NCI-H524 (cell line): ENCODE data around the gene RPUSD2.
A peak's percentile ranks its signal among the peaks of the same experiment; 100 is the strongest.

Experiments
- DNase-seq, 2 experiments: peaks; one replicate each; lab custom pipeline; 2025; lab: John Stamatoyannopoulos, UW

The RPUSD2 gene, protein sequence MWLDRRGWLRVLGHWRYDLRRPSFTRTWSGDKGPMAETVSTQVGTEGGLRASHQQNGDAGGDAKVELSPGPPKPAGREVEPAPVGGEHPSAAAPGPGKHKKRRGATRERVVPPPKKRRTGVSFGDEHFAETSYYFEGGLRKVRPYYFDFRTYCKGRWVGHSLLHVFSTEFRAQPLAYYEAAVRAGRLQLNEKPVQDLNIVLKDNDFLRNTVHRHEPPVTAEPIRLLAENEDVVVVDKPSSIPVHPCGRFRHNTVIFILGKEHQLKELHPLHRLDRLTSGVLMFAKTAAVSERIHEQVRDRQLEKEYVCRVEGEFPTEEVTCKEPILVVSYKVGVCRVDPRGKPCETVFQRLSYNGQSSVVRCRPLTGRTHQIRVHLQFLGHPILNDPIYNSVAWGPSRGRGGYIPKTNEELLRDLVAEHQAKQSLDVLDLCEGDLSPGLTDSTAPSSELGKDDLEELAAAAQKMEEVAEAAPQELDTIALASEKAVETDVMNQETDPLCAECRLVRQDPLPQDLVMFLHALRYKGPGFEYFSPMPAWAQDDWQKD

DNA sequence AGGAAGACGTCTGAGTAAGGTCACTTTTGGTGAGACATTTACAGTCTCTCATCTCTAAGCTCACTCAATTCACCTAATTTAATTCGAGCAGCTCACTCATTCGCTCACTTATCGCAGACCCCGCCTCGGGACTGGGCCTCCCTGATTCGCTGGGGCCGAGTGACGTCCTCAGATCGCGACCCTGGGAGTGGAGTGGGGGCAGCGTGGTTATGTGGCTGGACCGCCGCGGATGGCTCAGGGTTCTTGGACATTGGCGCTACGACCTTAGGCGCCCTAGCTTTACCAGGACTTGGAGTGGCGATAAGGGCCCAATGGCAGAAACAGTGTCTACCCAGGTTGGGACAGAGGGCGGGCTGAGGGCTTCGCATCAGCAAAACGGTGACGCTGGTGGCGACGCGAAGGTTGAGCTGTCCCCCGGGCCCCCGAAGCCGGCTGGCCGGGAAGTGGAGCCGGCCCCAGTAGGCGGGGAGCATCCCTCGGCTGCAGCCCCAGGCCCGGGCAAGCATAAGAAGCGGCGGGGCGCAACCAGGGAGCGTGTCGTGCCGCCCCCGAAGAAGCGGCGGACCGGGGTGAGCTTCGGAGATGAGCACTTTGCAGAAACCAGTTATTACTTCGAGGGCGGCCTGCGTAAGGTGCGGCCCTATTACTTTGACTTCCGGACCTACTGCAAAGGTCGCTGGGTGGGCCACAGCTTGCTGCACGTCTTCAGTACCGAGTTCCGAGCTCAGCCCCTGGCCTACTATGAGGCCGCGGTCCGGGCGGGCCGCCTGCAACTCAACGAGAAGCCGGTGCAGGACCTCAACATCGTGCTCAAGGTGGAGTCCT, at the start of gene RPUSD2:
Gene RPUSD2 (plus strand): TSS at position 171 of the 825 bp plus-strand sequence. CDS start 39 bp downstream, at position 210.
- peak; percentile 88 to 91 for DNase-seq

DNA sequence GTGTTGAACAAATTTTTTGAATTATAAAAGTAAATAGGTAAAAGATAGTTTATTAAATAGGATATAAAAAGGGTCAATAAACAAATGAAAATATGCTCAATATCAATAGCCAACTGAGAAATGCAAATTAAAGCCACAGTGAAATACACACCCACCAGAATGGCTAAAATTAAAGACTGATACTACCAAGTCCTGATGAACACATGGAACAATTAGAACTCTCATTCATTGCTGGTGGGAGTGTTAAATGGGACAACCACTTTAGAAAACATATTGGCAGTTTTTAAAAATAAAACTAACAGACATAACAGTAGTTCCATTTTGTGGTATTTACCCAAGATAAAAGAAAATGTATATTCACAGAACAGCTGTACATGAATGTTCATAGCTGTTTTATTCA, 45.5 kb upstream of the RPUSD2 start:
- no peak for DNase-seq

DNA sequence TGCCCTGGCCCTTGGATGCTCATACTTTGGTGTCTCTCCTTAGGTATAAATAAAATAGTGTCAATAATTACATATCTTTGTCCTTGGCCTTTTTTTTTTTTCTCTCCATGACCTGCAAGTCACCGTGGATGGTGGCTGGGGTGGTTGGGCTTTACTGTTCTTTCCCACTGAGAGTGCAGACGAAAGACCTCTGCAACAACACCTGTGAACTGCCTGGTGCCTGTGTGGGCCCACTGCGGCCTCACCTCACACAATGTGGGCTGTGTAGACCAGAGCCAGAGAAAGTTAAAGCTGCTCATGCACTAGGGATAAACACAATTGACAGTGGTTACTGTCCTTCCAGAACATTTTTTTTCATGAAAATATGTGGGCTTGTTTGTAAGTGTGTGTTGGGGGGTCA, 43.2 kb upstream of the RPUSD2 start:
- no peak for DNase-seq

DNA sequence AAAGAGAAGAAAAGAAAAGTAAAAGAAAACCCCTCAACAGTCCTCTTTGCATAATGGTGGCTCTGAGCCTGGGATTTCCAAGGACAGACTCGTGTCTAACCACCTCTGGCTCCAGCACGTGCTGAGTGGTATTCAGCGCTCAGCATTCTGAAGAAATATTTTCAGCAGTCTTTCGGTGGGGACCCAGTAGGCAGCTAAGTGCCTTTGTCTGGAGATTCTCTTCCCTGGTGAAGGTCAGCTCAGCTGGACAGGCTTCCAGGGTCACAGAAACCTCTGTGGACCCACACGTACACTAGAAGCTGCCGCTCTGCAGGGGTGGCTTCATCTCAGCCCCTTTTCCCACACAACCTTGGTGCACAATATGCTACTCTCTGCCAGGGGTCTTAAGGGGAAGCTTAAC, 40.3 kb upstream of the RPUSD2 start:
- no peak for DNase-seq

DNA sequence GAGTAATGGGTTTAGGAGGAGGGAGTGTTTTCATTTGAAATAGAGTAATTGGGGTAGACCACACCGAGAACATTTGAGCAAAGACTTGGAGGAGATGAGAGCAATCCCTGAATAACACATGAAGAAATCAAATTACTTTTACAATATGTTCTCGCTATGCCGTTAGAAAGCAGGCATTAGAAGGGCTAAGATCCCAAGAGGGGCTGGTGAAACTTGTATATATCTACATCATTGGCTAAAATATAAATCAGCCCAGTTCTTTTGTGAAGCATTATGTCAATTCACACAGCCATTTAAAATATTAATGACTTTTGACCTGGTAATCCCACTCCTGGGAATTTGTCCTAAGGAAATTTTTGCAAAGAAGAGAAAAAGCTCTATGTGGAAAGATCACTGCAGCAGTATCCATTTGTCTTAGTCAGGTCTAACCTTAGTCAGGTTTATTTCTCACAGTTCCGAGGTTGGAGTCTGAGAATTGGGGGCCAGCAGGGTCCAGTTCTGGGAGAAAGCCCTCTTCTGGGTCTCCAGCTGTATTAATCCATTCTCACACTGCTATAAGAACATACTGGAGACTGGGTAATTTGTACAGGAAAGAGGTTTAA, 35.2 kb upstream of the RPUSD2 start:
- DNase-seq: no peak

DNA sequence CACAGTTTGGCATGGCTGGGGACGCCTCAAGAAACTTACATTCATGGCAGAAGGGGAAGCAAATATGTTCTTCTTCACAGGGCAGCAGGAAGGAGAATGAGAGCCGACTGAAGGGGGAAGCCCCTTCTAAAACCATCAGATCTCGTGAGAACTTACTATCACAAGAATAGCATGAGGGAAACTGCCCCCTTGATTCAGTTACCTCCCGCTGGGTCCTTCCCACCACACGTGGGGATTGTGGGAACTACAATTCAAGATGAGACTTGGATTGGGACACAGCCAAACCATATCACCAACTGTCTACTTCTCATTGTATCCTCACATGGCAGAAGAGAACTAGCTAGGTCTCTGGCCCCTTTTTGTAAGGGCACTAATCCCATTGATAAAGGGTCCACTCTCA, 34.7 kb upstream of the RPUSD2 start:
- no peak for DNase-seq

DNA sequence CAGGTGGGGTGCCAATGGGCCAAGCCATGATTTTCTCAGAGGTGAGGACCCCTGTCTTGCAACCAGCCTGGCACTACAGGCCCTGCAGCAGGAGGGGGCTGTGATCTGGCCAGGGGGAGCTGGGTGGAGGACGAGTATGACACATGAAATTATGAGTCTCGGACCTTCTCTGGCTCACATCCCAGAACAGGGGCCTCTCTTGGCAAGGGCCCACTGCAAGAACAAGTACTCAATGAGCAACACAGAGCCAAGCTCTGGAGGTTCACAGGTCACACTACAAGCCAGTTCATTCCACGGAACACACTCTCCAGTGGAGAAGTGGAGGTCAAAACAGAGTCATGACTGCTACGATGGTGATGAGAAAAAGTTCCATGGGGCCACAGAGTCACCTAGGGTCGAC, 32.6 kb upstream of the RPUSD2 start:
- DNase-seq: no peak

DNA sequence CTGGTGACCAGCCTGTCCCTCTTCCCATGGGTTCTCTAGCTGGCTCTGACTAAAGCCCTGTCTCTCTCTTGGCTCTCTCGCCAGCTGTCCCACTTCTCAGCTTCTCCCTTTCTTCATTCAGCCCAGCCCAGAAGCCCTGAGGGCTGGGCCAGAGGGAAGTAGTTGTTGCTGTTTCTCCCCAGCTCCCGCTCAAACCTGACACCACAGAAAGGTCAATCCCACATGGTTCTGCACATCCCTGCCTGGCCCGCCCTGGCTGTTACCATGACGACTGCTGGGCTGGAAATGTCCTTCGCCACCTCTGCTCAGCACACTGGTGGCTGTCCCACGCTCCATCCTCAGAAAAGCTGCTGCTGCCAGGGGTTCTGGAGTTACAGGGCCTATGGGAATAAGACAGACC, 30.1 kb upstream of the RPUSD2 start:
- no peak for DNase-seq

DNA sequence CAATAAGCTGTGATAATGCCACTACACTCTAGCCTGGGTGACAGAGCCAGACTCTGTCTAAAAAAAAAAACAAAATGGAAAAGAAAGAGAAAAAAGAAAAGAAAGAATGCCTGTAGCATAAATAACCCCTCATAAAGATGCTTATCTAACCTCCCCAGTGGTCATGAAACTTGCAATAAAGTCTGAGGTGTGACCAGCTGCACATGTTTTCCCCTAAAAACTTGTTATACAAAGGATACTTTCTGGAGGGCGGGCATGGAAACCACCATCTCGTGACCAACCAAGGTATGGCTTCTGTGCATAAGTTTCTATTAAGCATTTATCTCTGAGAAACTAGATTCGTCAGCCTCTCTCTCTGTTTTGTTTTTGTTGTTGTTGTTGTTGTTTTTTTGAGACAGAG, 26.0 kb upstream of the RPUSD2 start:
- DNase-seq: no peak

DNA sequence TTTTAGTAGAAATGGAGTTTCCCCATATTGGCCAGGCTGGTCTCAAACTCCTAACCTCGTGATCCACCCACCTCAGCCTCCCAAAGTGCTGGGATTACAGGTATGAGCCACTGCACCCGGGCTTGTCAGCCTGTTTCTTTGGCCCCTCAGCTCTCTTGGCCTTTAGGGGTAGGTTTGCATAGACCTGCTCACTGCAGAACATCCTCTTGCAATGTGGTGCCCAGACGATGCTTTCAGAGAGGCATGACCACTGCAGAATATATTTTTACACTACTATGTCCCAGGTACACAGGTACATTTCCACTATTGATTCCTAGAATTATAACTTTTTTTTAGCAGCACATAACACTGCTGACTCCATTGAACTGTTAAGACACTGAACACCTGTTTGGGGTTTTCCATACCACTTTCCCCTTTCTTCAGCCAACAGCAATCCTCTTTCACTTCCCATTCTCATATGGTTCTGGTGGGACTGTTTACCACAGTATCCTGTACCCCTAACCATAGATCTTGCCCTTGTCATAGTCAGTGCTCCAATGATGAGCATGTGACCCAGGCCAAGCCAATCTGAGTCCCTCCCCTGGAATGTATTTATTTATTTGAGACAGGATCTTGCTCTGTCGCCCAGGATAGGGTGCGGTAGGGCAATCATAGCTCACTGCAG, 25.3 kb upstream of the RPUSD2 start:
- no peak for DNase-seq

DNA sequence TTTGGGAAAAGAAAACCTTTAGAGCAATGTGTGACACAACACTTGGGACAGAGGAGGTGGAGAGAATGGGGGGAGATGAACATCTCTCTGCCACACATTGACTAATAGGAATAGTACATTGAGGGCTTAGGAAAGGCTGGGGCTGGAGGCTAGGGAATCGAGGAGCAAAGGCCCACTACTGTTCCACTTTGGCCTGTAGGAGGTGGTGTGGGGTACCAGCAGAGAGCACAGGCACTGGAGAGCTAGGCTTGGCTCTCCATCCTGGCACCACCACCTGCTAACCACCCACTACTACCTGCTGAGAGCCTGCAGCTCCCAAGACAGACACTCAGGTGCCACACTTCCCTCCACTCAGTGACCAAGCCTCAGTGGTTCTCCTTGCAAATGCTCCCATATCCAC, 23.6 kb upstream of the RPUSD2 start:
- no peak for DNase-seq

DNA sequence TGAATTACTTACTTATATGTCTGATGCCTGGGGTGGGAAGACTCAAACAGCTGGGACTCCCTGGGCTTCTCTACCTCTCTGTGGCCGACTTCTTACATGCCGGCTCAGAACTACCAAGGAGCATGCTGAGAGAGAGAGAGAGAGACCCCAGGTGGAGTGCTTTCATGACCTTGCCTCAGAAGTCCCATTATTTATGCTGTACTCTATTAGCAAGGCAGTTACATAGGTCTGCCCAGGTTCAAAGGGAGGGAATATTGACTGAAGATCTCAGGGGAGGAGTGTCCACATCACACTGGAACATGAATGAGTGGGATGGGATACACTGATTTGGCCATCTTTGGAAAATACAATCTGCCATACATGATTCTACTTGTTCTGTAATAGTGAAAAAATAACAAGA, 20.5 kb upstream of the RPUSD2 start:
- no peak for DNase-seq

DNA sequence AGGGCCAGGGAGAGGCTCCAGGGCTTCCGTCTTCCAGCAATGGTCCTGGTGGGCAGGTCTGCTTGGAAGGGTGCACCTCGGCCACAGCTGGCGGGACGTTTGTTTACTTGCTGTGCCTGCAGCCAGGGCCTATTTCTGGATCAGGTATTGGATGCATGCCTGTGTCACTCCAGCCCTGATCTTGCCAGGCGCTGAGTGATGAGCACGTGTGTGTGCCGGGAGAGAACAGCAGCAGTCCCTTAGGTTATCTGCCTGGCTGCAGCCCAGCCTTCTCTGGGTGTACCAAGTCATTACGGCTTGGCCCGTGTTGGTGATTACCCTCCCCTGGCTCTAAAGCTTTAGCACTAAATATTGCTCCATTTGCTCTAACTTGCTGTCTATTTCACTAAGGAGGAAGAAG, 19.2 kb upstream of the RPUSD2 start:
- no peak for DNase-seq

DNA sequence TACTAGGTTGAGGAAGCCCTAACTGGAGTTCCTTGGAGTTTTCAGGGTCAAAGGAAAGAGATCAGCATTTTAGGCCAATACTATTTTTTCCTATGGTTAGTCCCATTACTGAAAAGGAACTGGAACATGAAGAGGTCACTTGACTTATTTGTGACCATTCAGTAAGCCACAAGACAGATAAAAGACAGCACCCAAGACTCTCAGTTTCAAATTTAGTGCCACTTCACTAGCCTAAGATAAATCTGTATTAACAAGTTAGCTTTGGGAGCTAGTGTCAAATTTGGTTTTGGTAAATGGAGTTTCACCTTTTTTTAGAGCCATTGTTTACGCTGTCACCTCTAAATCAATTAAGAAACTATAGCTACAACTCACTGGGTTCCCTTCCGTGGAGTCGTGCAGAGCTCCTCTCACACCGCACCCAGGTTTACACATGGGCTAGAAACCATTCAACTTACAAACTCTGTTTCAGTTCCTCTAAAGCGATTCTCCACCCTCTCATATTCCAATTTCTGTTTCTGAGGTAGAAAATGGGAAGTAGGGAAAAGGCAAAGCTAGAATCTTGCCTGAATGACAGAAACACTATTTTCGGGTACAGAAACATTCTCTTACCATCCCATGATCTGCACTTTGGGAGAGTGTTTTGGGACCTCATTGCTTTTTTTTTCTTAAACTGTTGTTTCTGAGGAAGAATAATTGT, 18.6 kb upstream of the RPUSD2 start:
- DNase-seq: no peak

DNA sequence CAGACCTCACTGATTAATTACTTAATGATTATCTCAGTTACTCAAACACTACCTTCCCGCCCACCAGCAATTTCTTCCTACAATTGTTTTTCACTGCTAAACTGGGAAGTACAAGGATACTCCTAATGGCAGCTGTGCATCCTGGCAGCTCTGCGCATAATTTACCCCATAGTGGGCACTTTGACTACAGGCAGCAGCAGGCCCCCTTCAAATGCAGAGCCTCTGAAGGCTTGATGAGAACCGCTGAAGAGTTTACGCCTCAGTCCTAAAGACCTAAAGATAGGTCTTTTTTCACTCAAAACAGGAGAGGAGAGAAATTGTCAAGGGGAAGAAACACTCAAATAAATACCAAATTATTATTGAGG, 15.0 kb upstream of the RPUSD2 start:
- DNase-seq: peak in 1 of 2 experiments; percentile 17

DNA sequence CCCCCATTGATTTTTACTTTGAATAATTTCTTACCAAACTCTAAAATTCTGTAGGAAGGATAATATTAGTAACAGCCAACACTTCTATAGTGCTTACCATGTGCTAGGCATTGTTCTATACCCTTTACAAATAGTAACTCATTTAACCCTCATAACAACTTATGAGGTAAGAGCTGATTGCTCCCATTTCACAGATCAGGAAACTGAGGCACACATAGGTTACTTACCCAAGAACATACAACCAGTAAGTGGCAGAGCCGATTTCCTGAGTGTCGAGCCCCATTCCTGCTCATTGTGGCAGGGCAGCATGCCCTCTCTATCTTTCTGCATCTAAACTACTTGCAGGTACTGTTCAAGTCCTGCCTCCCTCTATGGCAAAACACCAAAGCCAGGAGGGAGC, 13.2 kb upstream of the RPUSD2 start:
- DNase-seq: no peak

DNA sequence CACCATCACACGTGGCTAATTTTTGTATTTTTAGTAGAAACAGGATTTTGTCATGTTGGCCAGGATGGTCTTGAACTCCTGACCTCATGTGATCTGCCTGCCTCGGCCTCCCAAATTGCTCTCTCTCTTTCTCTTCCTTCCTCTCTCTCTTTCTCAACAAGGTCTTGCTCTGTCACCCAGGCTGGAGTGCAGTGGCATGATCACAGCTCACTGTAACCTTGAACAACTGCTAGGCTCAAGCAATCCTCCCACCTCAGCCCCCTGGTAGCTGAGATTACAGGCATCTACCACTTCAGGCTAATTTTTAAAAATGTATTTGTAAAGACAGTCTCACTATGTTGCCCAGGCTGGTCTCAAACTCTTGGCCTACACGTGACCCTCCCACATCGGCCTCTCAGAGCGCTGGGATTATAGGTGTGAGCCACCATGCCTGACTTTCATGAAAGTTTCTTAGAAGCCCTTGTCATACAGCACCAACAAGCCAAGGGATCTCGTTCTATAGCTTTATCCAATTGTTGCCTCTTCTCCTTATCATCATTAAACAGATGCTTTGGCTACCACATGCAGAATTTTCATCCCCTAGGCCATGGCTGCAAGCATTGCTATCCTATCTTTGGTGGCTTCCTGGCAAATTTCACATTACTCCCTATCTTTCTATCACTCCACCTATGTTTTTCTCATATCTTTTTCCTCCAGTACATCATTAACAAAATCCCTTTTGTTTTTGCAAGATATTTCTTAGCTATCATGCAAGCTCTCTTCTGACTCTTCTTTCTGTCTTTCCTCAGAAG, 10.0 kb upstream of the RPUSD2 start:
- no peak for DNase-seq

DNA sequence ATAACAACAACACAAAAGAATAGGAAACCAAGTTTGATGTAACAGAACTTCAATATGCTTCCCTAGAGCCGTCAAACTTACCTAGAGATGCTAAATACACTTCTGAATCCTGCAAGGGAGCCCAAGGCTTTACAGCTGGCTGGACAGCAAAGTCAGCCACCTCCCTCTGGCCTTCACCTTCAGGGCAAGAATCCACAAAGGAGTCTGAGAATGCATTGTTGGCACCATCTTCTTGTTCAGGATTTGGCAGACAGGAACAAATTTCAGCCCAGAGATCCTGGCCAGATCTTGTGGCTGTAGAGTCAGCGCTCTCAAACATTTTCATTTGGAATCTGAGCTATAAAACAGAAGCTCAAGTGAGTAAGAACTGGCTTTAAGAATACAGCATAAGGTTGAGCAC, 6.4 kb upstream of the RPUSD2 start:
- DNase-seq: no peak

DNA sequence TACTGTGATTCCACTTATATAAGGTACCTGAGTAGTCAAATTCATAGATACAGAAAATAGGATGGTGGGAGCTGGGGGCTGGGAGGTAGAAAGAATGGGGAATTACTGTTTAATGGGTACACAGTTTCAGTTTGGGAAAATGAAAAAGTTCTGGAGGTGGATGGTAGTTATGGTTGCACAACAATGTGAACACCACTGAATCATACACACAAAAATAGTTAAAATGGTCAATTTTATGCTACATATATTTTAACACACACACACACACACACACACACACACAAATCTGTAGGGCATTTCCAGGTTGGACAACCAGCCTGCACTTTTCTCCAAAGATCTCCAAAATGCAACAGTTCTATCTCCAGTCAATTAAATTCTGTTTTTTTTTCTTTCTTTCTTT, 5.7 kb upstream of the RPUSD2 start:
- no peak for DNase-seq

DNA sequence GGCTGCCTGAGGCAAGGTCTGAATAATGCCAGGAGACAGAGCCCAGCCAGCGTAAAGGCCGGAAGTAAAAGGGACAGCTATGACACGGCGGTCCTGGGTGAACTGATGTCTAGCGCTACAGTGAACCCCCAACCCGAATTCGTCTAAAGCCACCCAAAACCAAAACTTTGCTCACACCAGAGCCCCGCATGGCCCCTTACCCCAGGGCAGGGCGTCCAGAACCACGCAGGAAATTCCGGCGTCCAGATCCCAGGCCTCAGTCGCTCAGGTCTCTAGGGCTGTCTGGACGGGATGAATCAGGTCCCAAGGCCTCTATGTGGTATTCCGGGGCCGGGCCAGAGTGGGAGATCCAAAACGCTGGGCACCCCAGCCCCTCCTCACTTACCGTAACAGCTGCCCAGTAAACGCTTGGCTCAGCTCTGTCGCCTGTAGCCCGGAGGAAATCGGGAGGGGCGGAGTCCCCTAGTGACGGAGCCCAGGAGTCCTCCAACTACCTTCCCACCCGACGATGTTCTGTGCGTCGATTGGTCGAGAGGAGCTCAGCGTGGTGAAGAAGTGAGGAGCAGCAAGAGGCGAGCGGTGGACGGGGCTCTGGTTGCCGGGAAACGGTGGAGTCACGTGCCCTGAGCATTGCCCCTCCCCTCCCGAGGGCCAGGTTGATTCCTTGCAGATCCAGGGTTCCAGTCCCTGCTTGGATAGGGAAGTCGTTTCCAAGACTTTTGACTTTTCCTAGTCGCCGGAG, 4.3 kb upstream of the RPUSD2 start, which contains the start of gene CCDC32:
Gene CCDC32 (minus strand): TSS at position 452 of the 742 bp plus-strand sequence. CDS start 2,027 bp downstream, outside the sequence.
- peak; percentile 99 to 100 for DNase-seq
